Measurements from ENCODE around the gene ISLR2.
"Not testable (repeated sequence)": the region's sequence is repeated elsewhere in the genome, so short reads cannot be mapped to it uniquely, and the experiment has no call there.

The ISLR2 gene

DNA sequence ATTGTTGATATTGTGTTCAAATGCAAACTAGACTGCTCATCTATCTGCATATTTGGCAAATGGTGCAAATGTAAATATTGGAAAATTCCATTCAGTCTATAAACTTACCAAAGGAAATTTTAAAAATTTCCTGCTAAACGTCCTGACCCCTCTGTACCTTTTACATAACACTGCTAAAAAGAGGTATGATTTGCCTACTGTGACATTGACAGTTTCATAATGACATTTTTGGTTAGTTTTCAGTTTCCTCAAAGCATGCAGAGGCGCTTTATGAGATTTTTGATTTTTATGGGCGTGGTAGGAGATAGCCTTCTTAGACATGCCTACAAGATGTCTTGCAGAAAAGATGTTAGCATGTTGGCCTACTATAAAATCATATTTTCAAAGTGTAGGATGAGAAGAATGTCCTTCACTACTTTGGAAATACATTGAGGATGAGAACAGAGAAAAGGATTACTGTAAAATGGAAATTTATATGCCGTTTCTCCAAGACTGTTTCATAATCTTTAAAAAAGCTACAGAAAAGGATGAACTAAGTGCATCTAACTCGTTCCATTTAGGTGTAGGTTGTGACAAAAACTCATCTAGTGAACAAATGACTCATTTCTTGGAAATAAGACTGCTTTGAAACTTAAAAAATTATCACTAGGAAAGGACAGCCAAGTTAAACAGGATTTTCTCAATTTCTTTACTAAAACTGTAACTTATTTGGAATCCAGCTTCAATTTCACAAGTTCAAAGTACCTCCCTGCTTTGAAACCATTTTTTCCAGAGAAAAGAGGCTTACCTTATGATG lies 28.7 kb downstream of the ISLR2 start:
- no peak for DNase-seq

DNA sequence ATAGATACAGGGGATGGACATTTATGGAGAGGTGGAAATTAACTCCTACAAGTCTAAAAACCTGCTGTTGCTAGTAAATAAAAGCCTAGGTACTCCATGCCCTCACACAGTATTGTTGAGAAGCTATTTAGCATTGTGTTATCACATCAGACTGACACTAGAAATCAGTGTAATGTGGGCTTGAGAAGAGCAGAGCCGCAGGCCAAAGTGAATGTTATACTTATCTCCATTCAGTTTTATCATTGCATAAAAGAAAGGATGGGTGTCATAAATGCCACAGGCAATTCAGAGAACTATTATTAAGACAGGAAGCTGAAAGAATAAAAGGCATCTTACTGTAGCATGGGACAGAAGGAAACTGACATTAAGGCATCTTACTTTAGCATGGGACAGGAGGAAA lies 29.4 kb downstream of the ISLR2 start:
- no peak for DNase-seq

DNA sequence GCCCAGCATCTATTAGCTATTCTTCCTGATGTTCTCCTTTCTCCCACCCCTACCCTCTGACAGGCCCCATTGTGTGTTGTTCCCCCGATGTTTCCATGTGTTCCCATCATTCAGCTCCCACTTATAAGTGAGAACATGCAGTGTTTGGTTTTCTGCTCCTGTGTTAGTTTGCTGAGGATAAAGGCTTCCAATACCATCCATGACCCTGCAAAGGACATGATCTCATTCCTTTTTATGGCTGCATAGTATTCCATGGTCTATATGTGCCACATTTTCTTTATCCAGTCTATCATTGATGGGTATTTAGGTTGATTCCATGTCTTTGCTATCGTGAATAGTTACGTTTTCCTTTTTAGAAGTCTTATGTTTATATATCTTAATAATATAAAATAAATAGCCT lies 30.0 kb downstream of the ISLR2 start:
- not testable (repeated sequence) for DNase-seq

DNA sequence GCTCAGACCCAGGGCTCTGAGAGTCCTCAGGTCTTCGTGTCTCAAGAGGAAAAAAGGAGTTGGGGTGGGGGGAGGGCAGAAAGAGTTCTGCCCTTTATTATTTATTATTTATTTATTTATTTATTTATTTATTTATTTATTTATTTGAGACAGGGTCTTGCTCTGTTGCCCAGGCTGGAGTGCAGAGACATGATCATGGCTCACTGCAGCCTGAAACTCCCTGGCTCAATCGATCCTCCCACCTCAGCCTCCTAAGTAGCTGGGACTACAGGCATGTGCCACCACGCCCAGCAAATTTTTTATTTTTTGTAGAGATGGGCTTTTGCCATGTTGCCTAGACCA lies 31.8 kb downstream of the ISLR2 start:
- DNase-seq: not testable (repeated sequence)

DNA sequence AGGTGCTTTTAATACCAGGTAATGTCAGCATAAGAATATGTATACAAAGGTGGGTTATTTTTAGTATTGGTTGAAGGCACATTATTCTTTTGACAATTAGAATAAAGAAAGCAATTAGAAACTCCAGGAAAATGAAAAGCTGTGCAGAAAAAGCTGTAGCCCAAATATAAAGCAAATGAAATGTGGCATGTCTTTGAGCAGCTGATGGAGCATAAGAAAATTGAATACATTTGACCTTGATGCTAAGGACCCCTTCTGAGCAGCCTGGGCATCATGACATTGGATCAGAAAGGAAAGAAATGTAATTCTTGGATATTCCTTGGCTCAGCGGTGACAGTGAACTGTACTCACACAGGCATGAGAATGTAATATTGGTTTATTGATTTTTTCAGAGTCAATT lies 35.1 kb downstream of the ISLR2 start:
- DNase-seq: no peak

DNA sequence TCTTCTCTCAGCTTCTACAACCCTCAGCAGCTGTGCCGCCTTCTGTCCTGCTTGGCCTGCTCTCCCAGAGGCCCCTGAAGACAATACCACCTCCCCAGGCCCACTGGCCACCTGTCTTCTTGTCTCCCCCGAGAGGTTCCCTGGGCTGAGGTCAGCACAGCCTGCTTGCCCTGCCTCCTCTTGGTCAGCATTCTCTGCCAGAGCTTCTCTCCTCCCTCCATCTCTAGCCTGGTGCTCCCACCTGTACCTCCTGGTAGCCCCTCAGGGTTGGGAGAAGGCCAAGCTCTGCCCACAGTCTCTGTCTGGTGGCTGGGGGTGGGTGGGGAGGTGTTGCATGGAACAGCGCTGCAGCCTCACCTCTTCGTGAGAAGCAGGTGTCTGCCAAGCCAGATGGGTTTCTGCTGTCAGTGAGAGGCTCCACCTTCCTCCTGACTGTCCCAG lies 37.5 kb downstream of the ISLR2 start:
- DNase-seq: no peak

DNA sequence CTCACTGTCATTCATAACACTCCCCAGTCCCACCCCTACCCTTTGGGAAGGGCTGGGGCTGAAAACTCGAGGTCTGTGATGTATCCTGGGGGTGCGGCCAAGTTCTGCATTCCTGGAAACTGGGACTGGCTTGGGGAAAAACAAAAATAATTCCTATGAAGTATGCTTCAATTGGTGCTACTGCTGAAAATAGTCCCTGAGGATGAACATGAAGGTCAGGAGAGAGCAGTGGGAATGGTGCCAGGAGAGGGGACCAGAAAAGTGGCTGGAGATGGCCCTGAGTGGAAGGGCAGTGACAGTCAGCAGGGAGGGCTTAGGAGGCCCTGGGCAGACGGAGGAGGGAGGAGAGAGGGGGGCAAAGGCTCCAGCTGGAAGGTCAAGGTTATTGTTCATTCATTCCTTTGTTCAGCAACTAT lies 38.3 kb downstream of the ISLR2 start:
- DNase-seq: no peak

DNA sequence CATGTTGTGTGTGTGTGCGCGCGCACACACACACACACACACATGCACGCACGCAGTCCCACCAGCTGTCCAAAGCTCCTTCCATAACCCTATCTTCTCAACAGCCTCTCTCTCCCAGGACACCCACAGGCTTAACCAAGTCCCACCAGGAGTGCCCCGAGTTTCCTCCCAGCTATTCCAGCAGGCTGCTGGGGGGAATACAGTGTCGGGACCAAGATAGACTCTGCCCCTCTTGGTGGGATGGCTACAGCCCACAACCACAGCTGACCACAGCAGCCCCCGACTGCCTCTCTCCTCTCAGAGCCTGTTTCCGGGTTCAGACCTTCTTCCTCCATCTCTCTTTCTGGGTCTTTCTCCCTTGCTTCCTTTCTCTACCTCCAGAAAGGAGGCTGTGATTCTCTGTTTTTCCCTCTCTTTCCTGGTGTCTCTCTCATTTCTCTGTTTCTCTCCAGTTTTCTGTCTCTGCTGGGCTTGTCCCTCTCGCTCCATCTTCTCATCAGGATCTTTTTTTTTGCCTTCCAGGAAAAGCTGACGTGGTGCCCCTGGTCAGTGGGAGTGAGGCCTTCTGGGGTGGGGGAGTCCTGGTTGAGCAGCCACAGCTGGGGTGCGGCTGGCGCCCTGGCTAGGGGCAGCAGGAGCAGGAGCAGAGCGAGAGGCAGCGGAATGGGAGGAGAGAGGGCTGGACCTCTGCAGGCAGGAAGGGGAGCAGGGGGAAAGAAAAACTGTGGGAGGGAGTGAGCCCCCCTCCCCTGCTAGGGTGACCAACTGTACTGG lies 39.9 kb downstream of the ISLR2 start:
- DNase-seq: no peak

DNA sequence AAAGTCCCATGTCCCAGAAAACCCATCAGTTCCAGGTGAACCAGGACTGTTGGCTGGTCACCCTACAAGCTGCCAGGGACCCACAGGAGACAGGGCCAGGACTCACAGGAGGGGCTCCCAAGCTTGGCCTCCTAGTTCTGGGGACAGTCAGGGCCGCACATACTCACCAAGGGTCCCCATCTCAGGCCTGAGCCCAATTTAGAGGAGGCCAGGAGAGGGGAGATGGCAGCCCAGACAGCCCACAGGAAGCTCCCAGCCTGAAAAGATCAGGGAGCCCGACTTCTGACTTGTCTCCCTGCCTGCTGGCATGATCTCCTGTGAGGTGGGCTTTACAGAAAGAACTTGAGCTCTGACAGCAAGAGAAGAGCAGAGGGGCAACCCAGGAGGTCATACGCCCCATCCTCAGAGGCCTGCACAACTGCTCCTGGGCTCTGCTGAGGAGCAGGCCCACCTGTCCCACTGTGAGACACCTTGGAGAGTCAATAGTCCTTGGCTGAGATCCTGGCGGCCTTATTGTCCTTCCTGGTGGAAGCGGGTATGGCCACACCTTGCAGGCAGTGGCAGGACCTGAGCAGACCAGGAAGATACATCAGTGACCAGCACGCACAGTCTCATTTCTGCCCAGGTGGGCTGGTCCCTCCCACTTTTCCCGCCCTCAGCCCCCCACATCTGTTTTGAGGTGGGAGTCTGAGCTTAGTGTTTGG lies 40.6 kb downstream of the ISLR2 start:
- no peak for DNase-seq

DNA sequence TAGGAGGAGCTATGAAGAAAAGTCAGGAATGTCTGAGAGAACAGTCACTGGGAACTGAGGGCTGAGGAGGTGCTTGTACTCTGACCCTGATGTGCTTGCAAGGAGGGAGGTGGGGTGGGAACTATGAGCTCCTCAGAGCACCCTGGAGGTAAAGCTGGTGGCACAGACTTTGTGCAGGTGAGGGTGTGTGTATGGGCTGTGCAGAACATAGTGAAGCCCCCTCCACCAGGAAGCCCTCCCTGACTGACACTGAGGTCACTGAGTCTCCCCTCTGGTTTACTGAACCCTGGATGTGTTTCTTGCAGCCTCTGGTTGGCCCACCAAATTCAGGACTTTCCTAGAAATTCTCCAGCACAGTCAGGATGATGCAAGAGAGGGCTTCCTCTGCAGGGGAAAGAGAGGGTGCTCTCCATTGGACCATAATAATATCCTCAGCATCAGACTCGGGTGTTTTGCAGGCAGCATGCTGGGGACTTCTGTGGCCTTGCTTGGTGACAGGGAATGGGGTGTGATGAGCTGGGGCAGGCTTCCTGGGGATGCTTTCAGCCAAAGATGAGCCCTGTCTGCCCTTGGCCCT lies 41.7 kb downstream of the ISLR2 start:
- no peak for DNase-seq

DNA sequence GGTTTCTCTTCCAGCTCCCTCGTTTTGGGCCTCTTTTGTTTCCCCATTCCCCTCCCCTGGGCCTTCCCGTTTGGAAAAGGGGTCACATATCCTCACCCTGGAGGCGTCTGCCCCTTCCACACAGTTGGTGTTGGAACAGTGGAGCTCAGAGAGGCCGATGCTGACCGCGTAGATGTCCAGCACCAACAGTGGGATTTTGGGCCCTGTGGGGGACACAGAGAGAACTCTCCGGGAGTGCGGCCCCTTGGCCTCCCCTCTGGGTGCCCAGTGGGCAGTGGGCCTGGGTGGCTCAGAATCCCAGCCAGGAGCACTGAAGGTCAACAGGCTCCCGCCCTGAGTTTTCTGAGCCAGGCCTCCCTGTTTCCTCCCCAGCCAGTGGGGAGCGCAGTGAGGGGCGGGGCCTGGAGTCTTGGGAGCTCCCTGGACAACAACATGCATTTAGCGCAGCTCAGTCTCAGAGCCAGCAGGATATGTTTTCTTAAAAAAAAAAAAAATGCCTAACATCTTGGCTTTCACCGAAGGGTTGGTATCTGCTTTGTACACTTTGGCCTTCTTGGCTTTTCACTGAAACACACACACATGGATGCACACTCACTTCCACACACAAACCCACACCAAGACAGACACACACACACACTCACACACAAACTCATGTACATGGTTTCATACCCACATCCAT lies 42.5 kb downstream of the ISLR2 start:
- no peak for DNase-seq

DNA sequence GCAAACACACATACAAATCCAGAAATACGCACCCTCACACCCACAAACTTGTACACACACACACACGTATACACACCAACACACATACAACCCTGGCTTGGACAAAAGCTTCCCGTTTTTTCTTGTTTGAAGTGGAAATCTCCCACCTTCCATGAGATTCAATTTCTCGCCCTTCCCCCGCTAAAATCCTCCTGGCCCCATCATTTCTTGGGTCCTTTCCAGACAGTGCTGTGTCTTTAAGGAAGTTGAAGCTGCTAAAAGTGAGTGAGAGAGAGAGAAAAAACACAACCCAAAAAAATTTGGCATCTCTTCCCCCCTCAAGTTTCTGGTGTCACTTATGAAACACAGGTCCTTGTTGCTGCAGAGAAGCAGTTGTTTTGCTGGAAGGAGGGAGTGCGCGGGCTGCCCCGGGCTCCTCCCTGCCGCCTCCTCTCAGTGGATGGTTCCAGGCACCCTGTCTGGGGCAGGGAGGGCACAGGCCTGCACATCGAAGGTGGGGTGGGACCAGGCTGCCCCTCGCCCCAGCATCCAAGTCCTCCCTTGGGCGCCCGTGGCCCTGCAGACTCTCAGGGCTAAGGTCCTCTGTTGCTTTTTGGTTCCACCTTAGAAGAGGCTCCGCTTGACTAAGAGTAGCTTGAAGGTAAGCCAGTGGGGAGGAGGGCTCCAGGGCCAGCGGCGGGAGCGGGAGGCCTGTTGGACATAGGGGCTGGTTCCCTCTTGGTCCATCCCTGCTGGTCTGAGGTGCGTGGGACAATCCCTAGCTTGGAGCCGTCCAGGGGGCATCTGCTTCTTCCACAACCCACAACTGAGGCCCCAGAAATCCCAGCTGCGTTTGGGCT lies 43.2 kb downstream of the ISLR2 start, which contains the start of gene ISLR:
TSS of gene ISLR (plus strand) at position 331 of the 839 bp plus-strand sequence. CDS start 1,149 bp downstream, outside the sequence.
- DNase-seq: no peak

DNA sequence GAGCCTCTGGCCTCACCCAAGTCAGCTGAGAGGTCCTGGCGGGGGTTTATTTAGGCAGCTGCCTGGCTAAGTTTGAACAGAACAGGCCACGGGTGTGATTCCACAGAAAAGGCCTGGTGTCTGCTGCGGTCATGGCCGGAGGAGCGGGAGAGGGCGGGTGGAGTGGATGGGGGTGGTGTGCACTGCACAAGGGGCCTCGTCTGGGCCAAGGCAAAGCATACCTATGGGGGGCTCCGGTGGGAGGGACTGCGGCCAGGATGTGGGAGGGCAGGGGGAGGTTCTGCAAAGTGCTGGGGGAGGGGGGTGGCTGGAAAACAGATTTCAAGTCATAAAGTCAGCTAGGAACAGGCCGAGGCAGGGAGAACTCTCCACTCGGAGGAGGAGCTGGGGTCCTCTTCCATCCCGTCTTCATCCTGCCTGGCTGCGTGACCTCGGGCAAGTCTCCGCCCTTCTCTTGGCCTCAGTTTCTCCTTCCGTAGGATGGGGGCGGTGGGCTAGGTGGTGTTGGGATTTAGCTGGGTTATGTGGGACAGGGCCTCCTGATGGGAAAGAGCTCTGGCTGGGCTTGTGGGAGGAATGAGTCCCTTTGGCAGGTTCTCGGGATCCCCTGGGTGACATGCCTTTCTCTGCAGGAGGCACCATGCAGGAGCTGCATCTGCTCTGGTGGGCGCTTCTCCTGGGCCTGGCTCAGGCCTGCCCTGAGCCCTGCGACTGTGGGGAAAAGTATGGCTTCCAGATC lies 44.0 kb downstream of the ISLR2 start:
- DNase-seq: no peak

DNA sequence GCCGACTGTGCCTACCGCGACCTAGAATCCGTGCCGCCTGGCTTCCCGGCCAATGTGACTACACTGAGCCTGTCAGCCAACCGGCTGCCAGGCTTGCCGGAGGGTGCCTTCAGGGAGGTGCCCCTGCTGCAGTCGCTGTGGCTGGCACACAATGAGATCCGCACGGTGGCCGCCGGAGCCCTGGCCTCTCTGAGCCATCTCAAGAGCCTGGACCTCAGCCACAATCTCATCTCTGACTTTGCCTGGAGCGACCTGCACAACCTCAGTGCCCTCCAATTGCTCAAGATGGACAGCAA lies 44.5 kb downstream of the ISLR2 start:
- no peak for DNase-seq

DNA sequence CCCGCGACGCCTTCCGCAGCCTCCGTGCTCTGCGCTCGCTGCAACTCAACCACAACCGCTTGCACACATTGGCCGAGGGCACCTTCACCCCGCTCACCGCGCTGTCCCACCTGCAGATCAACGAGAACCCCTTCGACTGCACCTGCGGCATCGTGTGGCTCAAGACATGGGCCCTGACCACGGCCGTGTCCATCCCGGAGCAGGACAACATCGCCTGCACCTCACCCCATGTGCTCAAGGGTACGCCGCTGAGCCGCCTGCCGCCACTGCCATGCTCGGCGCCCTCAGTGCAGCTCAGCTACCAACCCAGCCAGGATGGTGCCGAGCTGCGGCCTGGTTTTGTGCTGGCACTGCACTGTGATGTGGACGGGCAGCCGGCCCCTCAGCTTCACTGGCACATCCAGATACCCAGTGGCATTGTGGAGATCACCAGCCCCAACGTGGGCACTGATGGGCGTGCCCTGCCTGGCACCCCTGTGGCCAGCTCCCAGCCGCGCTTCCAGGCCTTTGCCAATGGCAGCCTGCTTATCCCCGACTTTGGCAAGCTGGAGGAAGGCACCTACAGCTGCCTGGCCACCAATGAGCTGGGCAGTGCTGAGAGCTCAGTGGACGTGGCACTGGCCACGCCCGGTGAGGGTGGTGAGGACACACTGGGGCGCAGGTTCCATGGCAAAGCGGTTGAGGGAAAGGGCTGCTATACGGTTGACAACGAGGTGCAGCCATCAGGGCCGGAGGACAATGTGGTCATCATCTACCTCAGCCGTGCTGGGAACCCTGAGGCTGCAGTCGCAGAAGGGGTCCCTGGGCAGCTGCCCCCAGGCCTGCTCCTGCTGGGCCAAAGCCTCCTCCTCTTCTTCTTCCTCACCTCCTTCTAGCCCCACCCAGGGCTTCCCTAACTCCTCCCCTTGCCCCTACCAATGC lies 45.1 kb downstream of the ISLR2 start:
- no peak for DNase-seq

DNA sequence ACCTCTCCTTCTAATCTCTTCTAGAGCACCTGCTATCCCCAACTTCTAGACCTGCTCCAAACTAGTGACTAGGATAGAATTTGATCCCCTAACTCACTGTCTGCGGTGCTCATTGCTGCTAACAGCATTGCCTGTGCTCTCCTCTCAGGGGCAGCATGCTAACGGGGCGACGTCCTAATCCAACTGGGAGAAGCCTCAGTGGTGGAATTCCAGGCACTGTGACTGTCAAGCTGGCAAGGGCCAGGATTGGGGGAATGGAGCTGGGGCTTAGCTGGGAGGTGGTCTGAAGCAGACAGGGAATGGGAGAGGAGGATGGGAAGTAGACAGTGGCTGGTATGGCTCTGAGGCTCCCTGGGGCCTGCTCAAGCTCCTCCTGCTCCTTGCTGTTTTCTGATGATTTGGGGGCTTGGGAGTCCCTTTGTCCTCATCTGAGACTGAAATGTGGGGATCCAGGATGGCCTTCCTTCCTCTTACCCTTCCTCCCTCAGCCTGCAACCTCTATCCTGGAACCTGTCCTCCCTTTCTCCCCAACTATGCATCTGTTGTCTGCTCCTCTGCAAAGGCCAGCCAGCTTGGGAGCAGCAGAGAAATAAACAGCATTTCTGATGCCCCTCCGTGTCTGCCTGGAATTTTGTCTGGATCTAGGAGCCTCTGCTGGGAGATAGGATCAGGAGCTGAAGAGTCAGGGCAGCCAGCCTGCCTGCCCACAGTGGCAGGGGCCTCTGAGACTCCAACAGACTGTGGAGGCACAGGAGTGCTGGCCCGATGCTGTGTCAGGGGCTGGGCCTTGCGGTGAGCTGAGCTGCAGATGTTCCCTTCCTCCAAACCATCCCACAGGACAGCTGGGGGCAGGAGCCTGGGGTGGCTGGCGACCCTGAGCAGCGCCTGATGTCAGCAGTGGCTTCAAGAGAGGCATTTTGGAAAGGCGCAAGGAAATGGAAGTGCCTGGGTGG lies 46.2 kb downstream of the ISLR2 start:
- DNase-seq: no peak

DNA sequence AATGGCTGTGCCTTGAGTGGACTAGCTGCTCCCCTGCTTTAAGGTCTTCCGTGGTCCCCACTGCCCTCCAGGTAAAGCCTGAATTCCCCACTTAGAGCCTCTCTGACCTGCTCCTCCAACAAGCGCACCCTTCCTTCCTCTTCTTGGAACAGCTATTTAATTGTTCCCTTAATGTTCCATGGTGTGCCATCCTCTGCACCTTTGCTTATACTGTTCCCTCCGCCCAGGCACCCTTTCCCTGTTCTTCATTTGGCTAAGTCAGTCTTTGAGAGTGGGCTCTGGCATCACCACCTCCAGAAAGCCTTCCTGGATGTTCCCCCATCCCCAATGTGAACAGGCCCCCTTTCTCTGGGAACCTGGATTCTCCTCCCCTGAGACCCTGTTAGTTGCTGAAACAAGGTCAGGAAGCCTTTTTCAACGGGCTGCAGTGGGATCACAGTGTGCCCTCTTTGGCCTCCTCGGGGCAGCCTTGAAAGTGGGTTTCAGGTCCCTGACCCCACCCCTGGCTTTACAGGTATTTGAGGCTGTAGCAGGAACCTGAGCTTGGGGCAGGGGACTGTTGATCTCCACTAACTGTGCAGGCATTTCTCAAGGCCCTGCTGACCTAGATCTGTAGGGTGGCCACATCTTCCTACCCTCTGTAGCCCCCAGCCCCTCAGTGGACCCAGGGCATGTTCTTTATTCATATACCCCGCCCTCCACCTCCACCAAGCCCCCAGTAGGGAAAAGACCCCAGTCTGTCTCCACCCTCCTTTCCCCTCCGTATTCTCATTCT lies 48.1 kb downstream of the ISLR2 start:
- DNase-seq: no peak

Data from SW 1271 (cell line).